CMK (cell line): ENCODE results near the gene STEAP3.

Source experiments
- DNase-seq: peaks from one replicate; pipeline ENCODE4 v3.0.0-alpha.2; 2010; ENCODE audit warnings: low read depth

STEAP3 gene

DNA sequence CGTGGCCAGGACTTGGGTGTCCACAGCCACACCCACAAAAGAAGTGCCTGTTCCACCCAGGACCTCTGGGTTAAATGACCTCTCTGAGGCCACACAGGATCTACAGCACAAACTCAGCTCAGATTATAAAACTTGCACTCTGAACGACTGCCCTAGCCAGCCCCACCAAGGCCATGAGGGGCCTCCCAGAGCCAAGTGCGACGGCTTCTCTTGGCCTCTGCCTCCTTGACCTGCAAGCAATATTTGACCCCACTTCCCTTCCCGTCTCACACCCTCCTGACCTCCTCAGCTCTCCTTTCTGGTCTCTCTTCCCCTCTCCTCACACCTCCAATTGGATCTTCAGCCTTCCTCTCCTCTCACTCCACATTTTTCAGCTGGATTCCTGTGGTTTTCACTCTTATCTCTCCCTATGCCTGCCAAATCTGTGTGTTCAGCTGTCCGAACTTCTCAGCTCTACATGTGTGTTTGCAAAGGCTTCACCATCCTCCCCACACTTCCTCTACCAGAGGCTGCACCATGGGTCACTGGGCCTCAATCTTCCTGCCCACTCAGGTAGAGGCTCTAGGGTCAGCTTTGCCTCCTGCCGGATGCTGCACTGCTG lies 25.3 kb upstream of the STEAP3 start:
- no peak for DNase-seq

DNA sequence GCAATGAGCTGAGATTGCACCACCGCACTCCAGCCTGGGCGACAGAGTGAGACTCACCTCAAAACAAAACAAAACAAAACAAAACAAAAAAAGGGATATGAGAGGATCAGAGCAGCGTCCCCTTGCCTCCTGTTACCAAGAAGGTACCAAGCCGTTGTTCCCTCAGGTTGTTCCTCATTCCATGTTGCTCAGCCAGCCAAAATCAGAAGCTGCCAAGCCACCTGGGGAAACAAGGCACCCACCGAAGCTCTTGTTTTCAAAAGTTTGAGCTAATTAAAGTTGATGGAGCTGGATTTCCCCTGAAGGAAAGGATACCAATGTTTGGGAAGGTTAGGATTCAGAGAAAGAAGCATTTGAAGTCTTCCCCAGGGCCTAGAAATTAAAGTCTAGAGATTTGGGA lies 21.8 kb upstream of the STEAP3 start:
- no peak for DNase-seq

DNA sequence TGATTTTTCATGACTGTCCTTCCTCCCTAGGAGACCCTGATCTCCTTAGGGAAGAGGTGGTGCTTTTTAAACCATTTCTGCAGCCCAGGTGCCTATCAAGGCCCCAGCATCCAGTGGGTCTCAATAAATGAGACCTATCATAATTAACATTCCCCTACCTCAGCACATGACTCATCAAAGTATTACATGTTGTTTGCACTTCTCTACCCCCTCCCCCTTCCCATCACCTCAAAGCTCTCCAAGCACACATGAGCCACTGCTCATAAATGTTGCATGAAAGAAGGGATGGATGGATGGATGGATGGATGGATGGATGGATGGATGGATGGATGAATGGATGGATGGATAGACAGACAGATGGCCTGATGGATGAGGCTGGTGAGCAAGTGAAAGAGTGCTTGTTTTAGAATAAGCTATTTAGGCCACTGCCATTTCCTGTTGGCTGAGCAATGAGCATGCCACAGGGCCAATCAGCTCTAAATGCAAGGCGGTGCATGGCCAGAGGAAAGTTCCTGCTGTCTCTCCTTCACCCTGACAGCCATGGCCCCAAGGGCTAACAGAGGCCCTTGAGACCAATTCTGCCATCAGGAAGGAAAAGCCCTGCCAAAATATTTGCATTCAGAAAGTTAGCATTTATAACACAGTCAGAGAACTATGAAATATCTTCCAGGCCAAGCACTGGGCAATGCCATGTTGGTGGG lies 20.9 kb upstream of the STEAP3 start:
- no peak for DNase-seq

DNA sequence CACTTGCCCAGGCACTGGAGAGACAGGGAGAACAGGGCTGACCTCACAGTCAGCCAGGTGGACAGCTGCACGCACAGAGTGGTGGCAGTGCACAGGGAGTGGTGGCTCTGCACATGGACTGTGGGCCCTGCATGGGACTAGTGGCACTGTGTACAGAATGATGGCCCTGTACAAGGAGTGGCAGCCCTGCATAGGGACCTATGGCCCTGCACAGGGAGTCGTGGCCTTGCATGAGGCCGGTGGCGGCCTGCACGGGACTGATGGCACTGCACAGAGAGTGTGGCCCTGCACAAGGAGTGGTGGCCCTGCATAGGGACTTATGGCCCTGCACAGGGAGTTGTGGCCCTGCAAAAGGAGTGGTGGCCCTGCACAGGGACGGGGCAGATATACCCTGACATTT lies 19.1 kb upstream of the STEAP3 start:
- no peak for DNase-seq

DNA sequence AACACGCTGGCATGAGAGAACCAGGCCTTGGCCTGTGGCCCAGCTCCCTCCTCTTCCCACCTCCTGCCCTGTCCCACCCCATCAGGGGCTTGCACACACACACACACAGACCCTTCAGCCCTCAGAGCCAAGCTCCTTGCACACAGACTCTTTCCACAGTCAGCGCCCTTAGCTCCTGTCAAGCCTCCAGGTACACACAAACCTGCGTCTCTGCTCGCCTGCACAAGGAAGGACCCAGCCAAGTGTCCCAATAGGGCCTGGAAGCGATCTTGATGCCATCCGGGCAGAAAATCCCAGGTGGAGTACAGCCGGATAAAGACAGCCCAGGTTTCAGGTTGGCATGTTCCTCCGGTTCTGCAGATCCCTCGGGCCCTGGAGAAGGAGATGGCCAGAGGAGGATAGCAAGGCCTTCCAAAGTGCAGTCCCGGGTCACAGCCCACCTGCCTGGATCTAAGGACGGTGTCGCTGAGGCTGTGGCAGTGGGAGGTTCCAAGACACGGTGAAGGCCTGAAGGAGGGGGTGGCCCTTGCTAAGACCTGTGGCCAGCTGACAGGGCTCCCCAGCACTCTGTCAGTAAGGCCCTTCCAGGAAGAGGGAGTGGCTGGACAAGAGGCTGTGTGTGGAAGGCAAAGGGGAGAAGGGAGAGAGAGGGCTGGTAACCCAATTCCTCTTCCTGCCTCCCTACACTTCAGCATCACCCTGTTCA lies 18.5 kb upstream of the STEAP3 start:
- DNase-seq = no peak

DNA sequence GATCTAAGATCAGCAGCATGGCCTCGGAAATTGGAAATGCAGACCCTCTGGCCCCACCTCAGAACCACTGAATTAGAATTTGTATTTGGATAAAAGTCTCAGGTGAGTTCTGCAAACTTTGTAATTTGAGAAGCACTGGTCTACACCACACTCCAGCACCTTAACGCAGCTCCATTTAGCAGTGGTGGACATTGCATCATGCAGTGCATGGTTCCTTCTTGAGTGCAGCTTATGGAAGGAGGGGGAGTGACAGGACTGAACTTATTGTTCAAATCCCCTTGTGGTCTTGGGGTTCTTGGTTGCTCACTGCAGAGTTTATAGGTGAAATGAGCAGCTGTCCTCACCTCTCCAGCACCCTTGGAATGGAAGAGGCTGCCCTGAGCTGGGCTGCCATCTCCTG lies 17.4 kb upstream of the STEAP3 start:
- no peak for DNase-seq

DNA sequence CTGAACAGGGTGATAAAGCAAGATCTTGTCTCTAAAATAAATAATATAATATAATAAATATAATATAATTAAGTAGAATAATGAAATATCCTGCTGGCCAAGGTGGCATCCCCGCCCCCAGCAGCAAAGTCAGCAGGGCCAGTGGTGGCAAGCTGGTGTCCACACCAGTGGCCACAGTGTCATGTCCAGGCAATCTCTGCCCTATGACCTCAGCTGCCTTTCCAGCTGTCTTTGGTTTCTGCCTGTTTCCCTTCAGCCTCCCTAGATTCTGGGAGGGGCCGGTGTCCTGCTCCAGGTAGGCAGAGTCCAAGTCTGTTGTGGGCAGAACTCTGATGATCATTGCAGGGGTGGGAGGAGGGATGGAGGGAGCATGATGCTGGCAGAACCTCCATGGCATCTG lies 16.2 kb upstream of the STEAP3 start:
- DNase-seq = no peak

DNA sequence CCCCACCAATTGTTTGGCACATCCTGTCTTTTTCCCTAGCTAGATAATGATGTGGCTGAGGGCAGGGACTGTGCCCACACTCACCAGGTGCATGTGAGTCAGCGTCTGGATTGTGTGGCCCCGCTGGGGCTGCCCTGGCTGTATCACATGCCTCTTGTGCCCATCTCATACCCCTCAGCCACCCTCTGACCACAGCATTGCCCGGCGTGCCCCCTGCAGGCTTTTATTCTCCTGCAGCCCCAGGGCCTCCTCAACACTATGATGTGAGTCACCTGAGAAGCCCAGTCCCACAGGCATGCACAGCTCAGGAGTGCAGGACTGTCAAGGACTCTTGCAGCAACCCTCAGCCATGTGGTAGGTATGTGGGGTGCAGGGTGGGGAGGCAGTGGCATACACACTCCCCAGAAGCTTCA lies 14.8 kb upstream of the STEAP3 start:
- DNase-seq = no peak

DNA sequence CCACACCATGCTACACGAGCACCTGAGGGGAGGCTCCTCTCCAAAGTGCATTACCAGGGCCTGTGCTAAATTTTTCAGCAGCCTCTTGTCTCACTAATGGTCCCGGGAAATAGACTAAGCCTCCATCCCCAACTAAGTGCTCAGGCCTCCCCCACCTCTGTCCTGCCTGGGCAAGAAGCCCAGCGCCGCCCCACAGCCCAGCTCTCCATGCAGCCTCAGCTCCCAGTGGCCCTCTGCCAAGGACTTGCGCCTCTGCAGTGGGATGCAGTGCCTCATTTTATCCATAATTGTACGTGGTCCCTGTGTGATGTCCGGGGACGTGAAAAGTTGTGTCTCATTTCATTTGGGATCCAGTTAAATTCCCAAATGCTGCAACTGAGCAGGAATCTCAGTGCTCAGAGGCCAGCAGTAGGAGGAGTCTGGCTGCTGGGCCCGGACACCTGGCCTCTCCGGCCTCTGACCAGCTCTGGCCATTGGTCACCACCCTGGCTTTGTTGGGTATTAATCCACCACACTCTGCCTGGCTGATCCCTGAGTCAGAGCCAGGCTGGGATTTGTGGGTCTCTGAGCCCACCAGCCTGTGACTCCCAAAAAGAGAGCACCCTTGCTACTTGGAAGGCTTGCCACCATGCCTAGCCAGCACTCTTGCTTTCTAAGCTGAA lies 11.4 kb upstream of the STEAP3 start:
- DNase-seq = no peak

DNA sequence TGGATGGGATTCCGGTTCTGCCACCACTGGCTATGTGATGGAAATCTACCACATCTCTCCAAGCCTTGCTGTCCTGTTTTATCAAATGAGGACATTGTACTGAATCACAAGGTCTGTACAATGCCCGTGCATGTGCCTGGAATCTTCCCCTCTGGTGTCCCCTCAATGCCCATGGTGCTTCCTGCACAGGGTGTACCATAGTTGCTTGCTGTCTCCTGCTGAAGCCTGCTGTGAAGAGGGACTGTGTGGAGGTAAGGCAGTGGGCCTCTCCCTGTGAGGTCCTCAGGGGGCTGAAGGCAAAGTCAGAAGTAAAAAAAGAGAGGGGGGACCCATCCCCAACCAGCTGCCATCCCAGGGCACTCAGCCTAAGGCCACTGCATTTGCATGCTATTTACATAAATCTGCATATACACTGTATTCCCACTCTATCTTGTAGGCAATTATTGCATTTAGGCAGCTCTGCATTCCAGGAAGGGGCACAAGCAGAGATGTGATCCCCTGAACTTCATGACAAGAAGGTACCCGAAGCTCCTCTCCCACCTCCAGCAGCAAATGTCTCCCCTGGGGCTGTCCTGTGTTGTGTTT lies 9.1 kb upstream of the STEAP3 start:
- no peak for DNase-seq

DNA sequence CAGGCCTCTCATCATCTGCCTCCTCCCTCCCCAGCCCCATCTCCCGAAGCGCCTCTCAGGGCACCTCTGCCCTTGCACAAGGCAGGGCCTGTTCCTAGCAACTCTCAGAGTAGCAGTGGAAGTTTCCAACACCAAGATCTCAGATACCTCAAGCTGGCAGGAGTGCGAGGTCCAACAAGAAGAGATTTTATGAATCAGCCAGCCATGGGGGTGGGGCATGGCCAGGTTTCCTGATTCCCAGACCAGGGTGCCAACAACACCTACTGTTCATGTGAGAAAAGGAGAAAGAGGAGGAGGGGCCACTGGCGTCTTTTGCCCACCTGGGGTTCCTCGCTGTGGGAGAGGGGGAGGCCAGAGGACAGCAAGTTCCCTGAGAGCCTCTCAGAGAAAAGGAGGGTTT lies 6.6 kb upstream of the STEAP3 start:
- no peak for DNase-seq

DNA sequence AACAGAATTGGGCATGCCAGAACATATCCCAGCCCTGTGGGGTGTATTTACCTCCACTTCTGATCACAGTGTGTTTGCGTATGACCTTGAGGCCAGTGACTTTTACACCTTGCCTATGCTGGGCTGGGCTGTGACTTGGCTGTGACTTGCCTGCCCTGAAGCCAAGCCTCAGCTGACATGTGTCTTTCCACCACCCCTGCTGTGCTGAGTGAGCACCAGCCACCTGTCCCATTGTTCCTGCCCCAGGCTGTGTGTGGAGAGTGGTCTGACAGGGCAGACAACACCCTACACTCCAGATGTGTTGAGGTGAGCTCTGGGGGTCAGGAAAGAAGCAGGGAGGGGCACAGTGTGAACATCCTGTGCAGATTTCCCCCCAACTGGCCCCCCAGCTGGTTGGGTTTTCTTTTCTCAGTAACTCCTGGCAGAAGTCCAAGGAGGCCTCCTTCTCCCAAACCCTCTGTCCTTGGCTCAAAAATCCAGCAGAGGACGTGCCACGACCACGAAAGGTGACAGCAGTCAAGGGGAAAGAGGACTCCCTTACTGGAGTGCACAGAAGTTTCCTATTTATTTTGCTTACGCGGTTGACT lies 5.1 kb upstream of the STEAP3 start:
- DNase-seq = no peak

DNA sequence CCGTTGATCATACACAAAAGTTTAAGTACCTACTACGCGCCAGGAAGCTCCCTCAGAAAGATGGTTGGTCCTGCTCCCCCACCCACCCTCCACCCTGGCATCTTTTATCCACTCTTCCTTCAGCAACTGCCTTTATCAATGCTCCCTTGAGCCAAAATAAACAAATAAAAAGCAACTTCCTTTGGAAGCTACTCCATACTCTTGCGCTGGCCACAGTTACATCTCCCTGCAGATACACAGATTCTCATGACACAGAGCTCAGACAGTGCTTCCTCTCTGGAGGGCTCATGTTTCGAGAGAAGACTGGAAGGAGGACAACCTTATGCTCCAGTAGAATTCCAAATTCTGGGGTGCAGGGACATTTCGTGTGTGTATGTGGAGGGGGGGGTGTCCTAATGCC lies 3.8 kb upstream of the STEAP3 start:
- no peak for DNase-seq

DNA sequence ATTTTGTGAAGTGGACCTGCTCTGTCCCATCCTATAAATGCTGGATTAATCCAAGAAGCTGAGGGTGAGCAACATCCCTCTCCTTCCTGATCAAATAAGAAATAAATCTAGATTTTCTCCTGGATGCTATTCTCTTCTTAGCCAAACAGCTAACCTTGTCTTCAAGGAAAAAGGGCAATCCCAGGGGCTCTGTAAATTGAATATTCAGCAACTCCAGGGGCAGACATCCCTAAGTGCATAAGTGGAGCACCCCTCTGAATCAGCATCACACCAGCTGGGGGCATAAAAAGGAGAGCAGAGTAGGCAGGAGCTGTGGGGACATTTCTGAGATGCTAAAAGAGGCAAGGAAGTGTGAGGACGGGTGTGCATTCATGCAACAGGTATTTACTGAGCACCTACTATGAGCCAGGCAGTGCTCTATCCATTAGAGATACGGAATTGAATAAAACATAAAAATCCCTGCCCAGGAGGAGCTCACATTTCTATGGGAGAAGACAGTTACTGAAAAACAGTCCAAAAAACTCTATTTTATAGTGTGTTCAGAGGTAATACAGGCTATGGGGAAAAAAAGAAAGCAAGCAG lies 2.8 kb upstream of the STEAP3 start:
- no peak for DNase-seq

DNA sequence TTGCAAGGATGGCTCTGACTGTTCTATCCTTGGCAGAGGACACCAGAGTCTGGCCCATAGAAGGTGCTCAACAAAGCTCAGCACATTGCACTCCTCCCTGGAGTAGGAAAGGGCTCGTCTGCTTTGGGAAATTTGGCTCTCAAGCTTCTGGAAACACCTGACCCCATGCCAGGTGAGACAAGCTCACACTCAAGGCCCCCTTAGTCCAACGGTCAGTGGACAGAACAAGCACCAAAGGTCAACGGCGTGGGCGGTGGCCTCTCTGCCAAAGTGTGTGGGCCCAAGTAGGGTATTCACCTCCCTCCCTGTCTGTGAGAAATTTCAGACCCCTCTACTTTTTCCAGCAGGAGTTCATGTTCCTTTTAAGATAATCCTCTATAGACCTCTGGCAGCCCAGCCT lies 2.0 kb upstream of the STEAP3 start:
- DNase-seq = no peak

DNA sequence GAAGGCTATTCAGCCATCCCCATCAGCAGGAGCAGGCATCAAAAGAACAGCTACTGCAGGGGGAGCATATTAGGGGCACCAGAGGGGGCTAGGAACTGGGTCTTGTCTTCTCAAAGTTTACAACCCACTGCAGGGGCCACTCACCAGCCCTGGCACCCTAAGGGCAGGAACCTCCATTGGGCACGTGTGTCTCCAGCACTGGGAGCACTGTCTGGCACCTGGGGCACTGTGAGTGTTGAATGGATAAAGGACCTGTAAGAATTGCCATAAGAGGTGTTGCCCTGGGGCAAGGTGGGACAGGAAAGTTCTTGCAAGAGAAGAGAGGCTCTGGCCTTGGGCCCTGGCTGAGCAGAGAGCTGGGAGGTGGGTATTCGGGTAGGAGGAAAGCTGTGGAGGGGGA lies 1.4 kb upstream of the STEAP3 start:
- no peak for DNase-seq

DNA sequence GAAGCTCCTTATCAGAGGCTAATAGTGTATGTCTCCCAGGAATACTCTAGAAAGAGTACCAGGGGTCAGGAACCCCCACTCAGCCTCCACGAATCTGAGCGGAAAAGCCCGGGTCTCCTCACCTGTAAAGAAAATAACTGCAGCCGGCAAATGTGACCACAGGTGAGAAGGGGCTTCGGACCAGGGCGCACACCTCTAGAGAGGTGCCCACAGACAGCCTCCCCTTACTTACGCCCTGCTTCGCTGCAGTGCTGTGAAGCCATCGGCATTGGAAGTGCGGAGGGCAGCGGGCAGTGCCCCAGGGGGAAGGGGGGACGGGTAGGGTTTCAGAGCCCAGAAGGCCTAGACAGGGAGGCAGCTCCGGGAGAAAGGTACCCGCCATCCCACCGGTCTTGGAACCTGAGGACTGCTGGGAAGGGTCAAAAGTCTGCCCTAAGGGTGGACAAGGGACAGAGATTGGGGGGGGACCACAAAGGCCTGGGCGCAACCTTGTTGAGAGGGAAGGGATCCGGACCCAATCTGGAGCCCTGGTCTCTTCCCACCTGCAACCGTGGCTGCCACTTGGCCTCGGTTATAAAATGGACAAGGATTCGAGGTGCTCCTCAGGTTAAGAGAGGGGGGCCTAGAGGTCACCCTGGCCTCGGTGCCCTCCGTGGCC lies 642 bp upstream of the STEAP3 start:
- DNase-seq = no peak

DNA sequence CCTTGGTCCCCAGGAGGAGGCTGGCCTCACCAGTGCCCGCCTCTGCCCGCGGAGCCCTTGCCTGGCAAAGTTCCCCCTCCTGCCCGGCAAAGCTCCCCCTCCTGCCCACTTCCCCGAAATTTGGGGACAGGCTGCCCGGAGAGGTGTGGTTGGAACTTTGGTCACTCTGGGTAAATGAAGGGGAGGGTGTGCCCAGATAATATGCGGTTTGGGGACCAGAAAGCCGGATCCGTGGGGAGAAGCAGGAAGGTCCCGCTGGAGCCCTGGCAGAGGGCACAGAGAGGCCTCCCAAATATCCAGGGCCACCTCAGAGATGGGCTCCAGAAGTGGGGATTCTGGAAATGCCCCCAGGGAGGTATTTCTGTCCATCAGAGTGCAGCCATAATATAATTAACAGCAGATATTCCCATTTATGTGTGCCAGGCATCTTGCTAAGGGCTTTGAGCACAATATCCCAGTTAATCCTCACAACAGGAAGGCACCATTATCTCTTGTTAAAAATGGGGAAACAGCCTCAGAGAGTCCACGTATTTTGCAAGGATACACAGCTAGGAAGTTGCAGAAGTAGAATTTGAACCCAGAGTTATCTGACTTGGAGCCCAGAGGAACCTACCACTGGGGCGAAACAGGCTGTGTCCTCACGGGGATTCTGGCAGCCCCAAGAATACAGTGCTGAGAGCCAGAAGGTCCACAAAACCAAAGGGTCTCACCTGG lies 914 bp downstream of the STEAP3 start:
- no peak for DNase-seq

DNA sequence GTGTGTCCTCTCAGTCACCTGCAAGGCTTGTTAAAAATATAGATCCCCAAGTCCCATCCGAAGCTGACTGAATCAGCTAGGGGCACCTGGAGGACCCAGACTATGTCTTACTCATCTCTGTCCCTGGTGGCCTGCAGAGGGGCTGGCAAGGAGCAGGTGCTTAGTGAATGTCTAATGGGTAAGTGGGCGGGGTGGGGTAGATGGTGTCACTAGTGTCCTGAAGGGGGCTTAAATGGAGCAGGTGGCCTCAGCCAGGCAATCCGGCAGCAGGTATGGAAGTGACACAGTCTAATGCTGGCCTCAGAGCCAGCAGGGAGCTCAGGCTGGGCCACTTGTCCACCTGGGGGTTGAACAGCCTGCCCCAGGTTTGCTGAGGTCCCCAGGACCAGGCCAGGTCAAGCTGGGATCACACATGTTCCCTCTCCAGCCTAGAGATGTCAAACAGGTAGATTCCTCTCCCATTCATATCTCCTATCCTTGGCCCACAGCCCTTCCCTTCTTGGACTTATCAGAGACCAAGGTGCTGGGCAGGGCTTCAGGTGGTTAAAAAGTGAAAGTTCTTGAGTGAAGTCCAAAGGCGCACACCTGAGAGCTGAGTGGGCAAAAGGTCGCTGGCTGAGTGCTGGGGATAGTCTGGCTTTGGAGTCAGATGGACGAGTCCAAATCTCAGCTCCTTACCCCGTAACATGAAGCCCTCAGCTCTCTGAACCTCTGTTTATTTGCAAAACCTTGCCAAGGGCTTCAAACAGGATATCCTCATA lies 1.7 kb downstream of the STEAP3 start:
- DNase-seq = no peak

DNA sequence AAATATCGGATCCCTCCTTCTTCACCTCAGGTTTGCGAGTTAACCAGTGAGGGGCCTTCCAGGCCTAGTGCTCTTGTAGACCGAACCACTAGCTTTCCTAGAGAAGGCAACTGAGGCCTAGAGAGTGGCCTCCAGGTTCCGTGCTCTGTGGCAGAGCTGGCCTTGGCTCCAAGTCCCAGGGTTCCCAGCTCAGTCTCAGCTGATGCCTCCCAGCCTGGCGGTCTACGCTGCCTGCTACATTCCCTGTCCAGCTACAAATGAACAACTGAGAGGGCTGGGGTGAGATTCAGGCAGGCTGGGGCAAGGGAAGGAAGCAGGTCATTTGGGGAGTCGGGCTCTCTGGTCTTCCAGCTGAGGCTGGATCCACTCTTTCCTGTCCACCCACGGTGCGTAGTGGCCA lies 2.3 kb downstream of the STEAP3 start:
- no peak for DNase-seq
